Anterior cingulate cortex (tissue), 58 donors: ENCODE measurements around the gene BCAS3.

Experiments used
- DNase-seq, 58 donors: peaks; one replicate each; lab custom pipeline; 2025; lab: John Stamatoyannopoulos, UW

Gene BCAS3

GRCh38 chr17:61363601-61364462 is 686.2 kb downstream of the BCAS3 start:
- DNase-seq = no peak

DNA sequence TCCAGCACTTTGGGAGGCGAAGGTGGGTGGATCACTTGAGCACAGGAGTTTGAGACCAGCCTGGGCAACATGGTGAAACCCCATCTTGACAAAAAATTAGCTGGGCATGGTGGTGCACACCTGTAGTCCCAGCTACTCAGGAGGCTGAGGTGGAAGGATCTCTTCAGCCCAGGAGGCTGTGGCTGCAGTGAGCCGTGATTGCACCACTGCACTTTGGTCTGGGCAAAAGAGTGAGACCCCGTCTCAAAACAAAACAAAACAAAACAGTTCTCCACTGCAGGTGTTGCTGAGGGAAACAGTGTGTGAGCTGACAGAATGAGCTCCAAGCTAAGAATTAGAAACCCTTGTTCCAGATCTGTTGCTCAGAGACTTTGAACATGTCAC is 686.8 kb downstream of the BCAS3 start:
- no peak for DNase-seq

DNA sequence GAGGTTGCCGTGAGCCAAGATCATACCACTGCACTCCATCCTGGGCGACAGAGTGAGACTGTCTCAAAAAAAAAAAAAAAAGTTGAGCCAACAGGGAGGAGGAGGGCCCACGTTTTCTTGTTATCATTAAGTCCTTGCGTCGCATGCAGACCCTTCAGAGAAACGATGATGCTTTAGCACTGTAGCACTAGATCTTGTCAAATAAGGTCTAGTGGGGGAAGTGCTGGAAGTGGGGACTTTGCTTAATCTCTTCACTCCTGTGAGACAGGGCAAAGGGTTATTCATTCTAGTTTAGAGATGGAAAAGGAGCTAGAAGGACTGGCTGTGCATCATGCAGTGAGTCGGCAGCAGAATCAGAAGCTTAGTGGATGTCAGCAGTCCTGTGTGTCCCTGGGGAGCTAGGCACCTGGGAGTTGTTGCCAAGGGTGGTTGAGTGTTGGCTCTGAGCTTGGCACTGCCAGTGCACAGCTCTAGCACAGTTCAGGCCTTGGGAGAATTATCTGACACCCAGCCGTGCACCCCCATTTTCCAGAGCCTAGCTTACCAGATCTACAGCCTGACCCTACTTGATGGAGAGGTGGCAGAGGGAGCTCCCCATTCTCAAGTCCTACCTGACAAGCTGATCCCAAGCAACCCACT is 688.5 kb downstream of the BCAS3 start:
- DNase-seq = no peak

- DNase-seq = no peak
These were observed 689.2 kb downstream of the BCAS3 start for GRCh38 chr17:61366715-61367413.

- DNase-seq = no peak
These were observed 690.6 kb downstream of the BCAS3 start for GRCh38 chr17:61368049-61368831.

GRCh38 chr17:61368832-61369450 is 691.3 kb downstream of the BCAS3 start:
- peak in 1 of 58 donors; percentile 4 for DNase-seq

GRCh38 chr17:61369751-61370150 is 692.1 kb downstream of the BCAS3 start:
- DNase-seq = no peak

DNA sequence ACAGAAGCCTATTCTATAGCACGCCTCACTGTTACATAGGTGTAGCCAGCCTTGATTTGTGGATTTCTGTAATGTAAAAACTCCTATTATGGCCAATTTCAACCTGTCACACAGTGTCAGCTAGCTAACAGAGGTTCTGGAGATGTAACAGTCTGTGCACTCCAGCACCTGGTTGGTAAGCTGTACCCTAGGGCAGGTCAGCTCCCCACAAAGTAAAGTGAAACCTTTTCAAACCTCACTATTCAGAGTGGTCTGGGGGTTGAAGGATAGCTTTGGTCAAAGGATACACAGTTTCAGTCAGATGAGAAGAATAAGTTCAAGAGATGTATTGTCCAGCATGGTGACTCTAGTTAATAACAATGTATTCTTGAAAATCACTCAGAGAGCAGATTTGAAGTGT is 693.5 kb downstream of the BCAS3 start:
- DNase-seq = no peak

DNA sequence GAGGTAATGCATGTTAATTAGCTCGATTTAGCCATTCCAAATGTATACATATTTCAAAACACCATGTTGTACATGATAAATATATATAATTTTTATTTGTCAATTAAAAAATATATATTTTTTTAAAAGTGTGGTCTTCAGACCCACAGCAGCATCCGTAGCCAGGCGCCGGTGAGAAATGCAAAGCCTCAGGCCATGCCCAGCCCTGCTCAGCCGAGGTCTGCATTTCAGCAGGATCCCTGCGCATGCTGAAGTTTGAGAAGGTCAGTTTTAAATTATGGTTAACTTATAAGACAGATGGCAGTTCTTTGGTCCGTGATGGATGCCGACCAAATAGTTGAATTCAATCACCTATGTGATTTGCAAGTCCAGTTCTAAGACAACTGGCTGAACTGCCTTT is 694.0 kb downstream of the BCAS3 start:
- no peak for DNase-seq

DNA sequence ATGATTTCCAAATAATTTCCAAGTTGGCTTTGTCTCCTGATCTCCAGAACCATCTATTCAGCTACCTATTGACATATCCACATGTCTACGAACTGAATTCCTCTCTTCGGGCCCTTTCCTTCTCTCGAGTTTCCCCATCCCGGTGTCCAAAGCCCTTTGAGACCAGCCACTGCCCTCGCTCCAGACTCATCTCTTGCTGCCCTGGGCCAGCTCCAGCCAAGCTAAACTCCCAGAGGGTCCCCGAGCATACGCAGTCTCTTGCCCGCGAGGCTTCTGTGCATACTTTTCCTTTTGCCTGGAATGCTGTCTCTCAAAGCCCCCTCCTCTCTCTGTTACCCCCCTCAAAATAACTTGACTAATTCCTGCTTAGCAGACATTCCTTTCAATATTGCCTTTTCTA is 694.8 kb downstream of the BCAS3 start:
- no peak for DNase-seq

GRCh38 chr17:61376931-61377838 is 699.5 kb downstream of the BCAS3 start:
- no peak for DNase-seq

- no peak for DNase-seq
These were observed 701.2 kb downstream of the BCAS3 start for GRCh38 chr17:61378658-61379456.

GRCh38 chr17:61379457-61380216 is 702.0 kb downstream of the BCAS3 start:
- DNase-seq = no peak

GRCh38 chr17:61380217-61380835 is 702.7 kb downstream of the BCAS3 start:
- no peak for DNase-seq

GRCh38 chr17:61380836-61381525 is 703.3 kb downstream of the BCAS3 start:
- peak in 15 of 58 donors; percentile 5 to 34 (median 17) for DNase-seq

DNA sequence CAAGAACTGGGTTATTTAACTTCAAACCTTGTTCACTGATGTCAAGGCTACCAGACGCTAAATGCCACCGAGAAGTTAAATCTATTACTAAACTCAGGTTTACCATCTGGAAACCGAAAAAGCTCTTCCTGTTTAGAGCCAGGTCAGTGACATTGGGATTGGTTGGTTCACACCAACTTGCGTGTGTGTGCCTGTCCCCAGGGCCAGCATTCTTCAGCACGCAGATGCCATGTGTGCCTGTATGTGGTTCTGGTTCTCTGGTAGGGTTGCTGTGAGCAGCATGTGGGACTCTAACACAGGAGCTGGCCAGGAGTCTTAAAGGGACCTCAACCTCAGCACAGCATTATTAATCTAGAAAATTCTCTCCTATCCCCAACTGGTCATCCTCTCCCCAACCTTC is 703.9 kb downstream of the BCAS3 start:
- no peak for DNase-seq
